Measurements from ENCODE around the gene SOHLH1.

Gene SOHLH1

GRCh38 chr9:135699440-135699839 is at the start of gene SOHLH1:
SOHLH1 (minus strand) TSS chr9:135699481; CDS start chr9:135699467, 14 bp downstream.
- DNase-seq (ENCODE audit: low read depth), result no peak

- DNase-seq (ENCODE audit: low read depth), result no peak
Observed at GRCh38 chr9:135748676-135749075, 49.4 kb upstream of the SOHLH1 start.

DNA sequence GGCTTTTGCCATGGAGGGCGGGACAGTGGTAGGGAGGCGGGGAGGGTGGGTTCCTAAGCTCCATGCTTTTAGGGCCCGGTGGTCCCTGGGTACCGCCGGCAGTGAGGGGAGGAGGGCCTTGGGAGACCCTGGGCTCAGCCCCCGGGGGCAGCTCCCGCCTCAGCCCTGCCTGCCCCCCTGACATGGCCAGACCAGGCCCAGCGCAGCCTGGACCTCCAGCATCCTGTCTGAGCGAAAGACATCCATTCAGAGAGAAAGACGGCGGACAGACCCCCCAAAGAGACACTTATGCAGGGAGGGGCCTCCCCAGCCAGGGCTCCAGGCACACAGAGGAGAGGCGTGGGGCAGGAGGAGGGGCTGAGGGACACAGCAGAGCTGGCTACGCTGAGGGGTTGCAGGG is 48.0 kb upstream of the SOHLH1 start:
- no peak for DNase-seq (ENCODE audit: low read depth)

DNA sequence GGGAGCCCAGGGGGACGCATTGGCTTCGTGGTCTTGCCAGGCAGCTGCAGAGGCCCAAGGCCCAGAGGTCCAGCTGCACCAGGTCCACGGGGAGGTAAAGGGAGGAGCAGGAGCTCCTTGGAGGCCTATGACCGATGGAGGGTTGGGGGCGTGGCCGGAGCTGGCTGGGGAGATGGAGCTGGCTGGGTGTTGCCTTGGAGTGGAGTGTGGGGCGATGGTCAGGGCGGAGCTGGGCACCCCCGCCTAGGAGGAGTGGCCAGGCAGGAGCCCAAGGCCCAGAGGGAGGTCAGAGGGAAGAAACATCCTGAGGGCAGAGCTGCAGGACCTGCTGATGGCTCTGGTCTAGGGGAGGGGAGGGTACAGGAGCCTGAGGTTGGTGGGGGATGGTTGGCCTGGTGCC is 47.3 kb upstream of the SOHLH1 start:
- DNase-seq (ENCODE audit: low read depth), result no peak

DNA sequence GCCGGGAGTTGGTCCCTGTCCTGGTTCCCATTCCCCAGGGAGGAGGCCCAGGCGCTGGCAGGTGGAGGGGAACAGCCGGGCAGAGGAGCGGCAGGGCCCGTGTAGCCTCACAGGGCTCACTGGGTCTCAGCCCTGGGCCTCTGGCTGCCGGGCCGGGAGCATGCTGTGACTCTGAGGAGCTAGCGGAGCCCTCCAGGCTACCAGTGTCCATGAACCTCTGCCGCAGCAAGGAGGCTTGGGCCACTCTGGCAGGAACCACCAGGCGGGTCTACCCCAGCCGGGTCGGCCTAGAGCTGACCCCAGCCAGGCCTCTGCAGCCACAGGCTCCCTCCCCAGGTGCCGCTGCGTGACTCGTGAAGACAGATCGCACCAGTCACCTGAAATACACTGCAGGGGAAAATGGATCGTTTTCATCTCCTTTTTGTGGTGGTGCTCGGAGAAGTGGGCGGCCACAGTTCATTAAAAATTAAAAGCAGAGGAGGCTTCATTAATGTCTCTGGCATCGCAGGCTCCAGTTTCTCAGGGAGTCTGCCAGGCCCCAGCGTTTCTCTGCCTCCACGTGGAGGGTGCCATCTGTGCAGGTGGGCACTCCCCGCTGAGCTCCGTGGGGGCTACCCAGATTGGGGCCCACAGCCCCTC is 46.5 kb upstream of the SOHLH1 start:
- no peak for DNase-seq (ENCODE audit: low read depth)

DNA sequence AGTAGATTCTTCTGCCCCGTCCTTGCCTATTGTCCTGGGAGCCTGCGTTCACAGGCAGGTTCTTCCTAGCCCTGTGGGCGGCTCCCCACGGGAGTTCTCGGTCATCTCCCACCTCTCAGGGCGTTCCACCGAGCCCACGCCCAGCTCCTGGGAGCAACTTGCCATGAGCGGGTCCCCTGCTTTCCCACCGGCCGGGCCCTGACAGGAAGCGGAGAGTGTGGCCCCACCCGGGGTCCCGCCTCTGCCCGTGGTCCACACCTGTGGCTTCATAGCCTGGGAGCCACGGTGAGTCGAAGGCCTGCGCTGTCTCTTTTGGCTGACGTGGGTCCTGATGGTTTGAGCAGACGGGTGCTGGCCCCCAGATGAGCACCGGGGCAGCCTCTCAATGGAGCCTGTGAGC is 45.9 kb upstream of the SOHLH1 start:
- no peak for DNase-seq (ENCODE audit: low read depth)

DNA sequence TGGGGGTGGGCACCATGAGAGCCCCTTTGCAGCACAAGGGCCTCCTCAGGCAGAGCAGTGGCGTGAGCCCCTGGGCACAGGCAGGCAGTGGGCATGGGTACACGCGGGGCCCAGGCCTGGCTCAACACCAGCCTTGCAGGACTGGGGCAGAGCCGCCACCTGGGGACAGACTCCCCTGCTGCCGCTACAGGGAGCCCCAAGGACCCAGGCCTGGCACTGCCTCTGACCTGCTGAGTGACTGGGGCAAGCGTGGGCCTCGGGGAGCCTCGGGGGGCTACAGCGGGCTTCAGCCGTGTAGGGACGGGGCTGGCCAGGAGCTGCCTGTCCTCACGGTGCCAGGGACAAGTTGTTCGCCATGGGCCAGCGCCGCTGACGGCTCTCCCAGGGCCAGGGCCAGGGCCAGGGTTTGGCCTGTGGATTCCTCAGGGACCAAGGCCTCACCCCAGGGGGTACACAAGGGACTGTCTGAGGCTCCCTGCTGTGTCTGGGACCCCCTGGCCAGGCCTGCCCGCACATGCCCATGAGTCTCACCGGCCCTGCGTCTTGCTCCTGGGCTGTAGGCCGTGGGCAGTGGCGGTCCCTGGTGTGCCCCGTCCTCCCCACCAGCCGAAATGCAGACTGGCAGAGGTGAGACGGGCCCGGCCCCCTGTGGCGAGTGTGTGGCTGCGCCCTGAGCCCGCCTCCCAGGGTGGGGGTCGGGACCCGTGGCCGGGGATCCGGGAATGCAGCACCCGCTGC is 45.2 kb upstream of the SOHLH1 start:
- no peak for DNase-seq (ENCODE audit: low read depth)

- no peak for DNase-seq (ENCODE audit: low read depth)
Observed at GRCh38 chr9:135743546-135744332, 44.5 kb upstream of the SOHLH1 start.

GRCh38 chr9:135743021-135743420 is 43.7 kb upstream of the SOHLH1 start:
- DNase-seq (ENCODE audit: low read depth), result no peak

GRCh38 chr9:135741276-135742219 is 42.3 kb upstream of the SOHLH1 start:
- no peak for DNase-seq (ENCODE audit: low read depth)

GRCh38 chr9:135739271-135740220 is 40.3 kb upstream of the SOHLH1 start:
- DNase-seq (ENCODE audit: low read depth), result no peak

DNA sequence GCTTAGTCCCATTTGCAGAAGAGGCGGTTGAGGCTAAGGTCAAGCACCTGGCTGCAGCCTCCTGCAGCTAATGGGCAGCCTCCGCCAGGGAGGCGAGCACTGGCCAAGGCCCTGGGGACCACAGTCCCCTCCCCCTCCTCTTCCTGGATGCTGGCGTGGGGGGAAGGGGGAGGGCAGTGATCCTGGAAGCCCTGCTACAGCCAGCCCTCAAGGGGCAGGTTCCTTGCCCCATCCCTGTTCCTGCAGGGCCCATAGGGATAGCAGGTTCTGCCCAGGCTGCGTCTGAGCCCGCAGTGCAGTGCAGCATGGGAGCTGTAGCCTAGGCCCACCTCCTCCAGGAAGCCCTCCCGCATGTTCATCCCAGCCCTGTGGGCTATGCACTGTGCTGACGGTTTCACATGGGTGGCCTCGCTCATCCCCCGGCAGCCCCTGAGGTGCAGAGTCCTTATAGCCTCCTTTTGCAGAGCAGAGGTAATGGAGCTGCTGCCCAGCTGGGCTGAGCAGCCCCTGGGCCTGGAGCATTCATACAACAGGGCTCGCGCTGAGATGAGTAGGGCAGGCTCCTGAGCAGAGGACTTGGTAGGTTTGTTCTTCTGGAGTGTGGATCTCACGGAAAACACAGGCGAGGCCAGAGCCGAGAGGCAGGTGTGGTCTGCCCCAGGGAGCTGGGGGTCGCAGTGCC is 38.7 kb upstream of the SOHLH1 start:
- no peak for DNase-seq (ENCODE audit: low read depth)

- no peak for DNase-seq (ENCODE audit: low read depth)
Observed at GRCh38 chr9:135736979-135737839, 37.9 kb upstream of the SOHLH1 start.

GRCh38 chr9:135736272-135736978 is 37.1 kb upstream of the SOHLH1 start:
- DNase-seq (ENCODE audit: low read depth), result no peak

- no peak for DNase-seq (ENCODE audit: low read depth)
Observed at GRCh38 chr9:135734616-135735144, 35.4 kb upstream of the SOHLH1 start.

DNA sequence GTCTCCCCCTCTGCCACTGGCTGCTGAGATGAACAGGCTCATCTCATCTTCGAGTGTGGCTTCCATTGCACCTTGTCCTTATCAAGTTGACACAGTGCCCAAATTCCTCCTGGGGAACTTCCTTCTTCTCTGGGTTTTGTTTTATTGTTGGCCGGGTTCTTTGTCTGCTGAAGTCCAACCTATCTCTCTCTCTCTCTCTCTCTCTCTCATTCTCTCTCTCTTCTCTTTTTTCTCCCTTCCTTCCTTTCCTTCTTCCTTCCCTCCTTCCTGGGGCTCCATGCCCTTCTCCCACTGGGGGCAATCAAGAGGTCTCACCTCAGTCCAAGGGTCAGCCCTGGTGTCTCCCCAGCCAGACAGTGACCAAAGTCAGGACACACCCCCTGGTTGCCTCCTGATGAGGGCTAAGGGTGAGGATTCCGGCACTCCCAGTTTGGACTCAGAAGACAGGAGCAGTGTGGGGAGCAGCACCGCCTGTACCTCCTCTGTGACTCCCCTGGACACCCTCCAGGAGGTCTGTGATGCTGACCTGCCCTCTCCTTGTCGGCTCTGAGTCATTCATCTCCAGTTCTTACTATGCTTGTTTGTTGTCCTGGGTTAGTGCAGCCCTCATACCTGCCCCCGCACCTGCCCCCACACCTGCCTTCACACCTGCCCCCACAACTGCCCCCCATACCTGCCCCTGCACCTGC is 33.4 kb upstream of the SOHLH1 start:
- no peak for DNase-seq (ENCODE audit: low read depth)

DNA sequence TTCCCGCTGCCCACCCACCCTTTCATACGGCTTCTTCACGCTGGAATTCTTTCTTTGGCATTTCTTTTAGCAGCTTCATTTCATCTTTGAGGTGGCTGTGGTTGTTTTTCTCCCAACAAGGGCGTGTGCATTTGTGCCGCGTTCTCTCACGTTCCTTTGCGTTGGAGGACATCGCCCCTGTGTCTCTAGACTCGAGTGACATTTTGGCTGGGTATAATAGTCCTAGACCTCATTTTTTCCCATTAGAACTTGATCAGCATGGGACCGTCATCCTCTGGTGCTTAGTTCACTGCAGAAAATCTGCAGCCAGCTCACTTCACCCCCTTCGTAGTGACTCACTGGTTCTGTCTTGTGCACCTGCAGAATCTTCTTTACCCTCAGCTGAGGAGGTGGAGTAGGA is 32.2 kb upstream of the SOHLH1 start:
- DNase-seq (ENCODE audit: low read depth), result no peak

- no peak for DNase-seq (ENCODE audit: low read depth)
Observed at GRCh38 chr9:135729480-135729879, 30.2 kb upstream of the SOHLH1 start.

All from activated T-cell treated with anti-CD3 and anti-CD28 coated beads for 1 hour (primary cell).